ENCODE data around the gene NMNAT3. TPM values are rescaled to one million over a fixed set of nuclear protein-coding genes. Genes with fewer than 3 reads are reported as not detected.

The NMNAT3 gene
- polyA plus RNA-seq, 2 of the 4 experiments (the other 2 are of a cell fraction): 1.2 to 2.9 TPM

- ChIA-PET CTCF (no interaction called here), POLR2A (no interaction called here)
- TF ChIP-seq FOXS1 (CRISPR knock-in tag; IDR thresholded peaks at IDR 0.05) (no peak), ZNF302 (CRISPR knock-in tag; IDR thresholded peaks at IDR 0.05) (no peak), EHF (CRISPR knock-in tag; IDR thresholded peaks at IDR 0.05) (no peak), POLR2AphosphoS2 (conservative IDR thresholded peaks at IDR 0.05; ENCODE audit: low read length) (no peak), REST (IDR thresholded peaks at IDR 0.05) (no peak), E2F6 (IDR thresholded peaks at IDR 0.05; ENCODE audit: borderline replicate concordance, low read depth) (no peak), KDM5A (IDR thresholded peaks at IDR 0.05) (no peak), USF2 (IDR thresholded peaks at IDR 0.05) (no peak), ATOH8 (CRISPR knock-in tag; IDR thresholded peaks at IDR 0.05; ENCODE audit: low read depth) (no peak), FOSL2 (IDR thresholded peaks at IDR 0.05) (no peak), FOSL2 (CRISPR knock-in tag; IDR thresholded peaks at IDR 0.05) (no peak), ESRRA (IDR thresholded peaks at IDR 0.05; ENCODE audit: borderline replicate concordance, low read length) (no peak), EP300 (IDR thresholded peaks at IDR 0.05) (no peak), JUN (IDR thresholded peaks at IDR 0.05) (no peak), CHD4 (IDR thresholded peaks at IDR 0.05; ENCODE audit: borderline replicate concordance) (no peak), RCOR1 (IDR thresholded peaks at IDR 0.05; ENCODE audit: low read depth, low read length) (no peak)
- TF ChIP-seq, protein P1, sequence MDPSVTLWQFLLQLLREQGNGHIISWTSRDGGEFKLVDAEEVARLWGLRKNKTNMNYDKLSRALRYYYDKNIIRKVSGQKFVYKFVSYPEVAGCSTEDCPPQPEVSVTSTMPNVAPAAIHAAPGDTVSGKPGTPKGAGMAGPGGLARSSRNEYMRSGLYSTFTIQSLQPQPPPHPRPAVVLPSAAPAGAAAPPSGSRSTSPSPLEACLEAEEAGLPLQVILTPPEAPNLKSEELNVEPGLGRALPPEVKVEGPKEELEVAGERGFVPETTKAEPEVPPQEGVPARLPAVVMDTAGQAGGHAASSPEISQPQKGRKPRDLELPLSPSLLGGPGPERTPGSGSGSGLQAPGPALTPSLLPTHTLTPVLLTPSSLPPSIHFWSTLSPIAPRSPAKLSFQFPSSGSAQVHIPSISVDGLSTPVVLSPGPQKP (IDR thresholded peaks at IDR 0.05; ENCODE audit: low read depth, low read length): no peak
Observed at GRCh38 chr3:139638518-139638917, 39.3 kb downstream of the NMNAT3 start.

GRCh38 chr3:139636511-139636910 is 41.3 kb downstream of the NMNAT3 start:
- Histone ChIP-seq H3K27ac (no peak overlapping the region), H3K9me3 (no peaks in the 10 kb centered on the region), H3K4me3 (no peak overlapping the region), H3K4me1 (no peaks in the 10 kb centered on the region), H3K4me2 (no peak overlapping the region)
- ChIA-PET CTCF (no interaction called here), POLR2A (no interaction called here)
- FAIRE-seq: no peak
- WGBS (ENCODE audit: missing lambda C conversion rate): 39% methylated on average over 2 of the region's 2 CpGs
- DNase-seq (ENCODE audit: low read depth in 1 of 2, low spot score in 1 of 2): no peak
- TF ChIP-seq HMGXB4 (CRISPR knock-in tag; IDR thresholded peaks at IDR 0.05; ENCODE audit: borderline replicate concordance) (no peak), CBX8 (IDR thresholded peaks at IDR 0.05) (no peak), MAFK (IDR thresholded peaks at IDR 0.05; ENCODE audit: partially characterized antibody) (no peak), EP300 (IDR thresholded peaks at IDR 0.05) (no peak), FOXS1 (CRISPR knock-in tag; IDR thresholded peaks at IDR 0.05) (no peak), SMC3 (IDR thresholded peaks at IDR 0.05) (no peak)
- no peak for ATAC-seq

More at GRCh38 chr3:139638518-139638917, 39.3 kb downstream of the NMNAT3 start:
- H3K4me1 ChIP-seq: no peaks in the 10 kb centered on the region
- 47% methylated on average over 2 of the region's 2 CpGs for WGBS (ENCODE audit: missing lambda C conversion rate)
- H3K9me3 ChIP-seq: no peaks in the 10 kb centered on the region
- FAIRE-seq: no peak
- H3K4me2 ChIP-seq: no peak overlapping the region
- ATAC-seq: no peak
- no peak overlapping the region for H3K4me3 ChIP-seq
- H3K27ac ChIP-seq: no peak overlapping the region
- no peak for DNase-seq (ENCODE audit: low read depth in 1 of 2, low spot score in 1 of 2)

Data from A549 (cell line).